DND-41 (cell line): ENCODE results near the gene ADK.

Source experiments
- ATAC-seq: fragments of 200-7000 bp; cut with Tn5 transposase; 3 replicates; pipeline ENCODE4 v1.9.1; 2021; ENCODE audit warnings: low read depth; ENCODE audit not compliant: insufficient read depth
- DNase-seq: peaks from one replicate; pipeline ENCODE4 v3.0.0-alpha.2; 2020
- H2AFZ ChIP-seq: 2 replicates; pipeline ENCODE4 v1.6.0; 2012; ENCODE audit warnings: low read depth, low read length
- H3K27ac ChIP-seq: 2 replicates; pipeline ENCODE4 v1.5.1; 2012; ENCODE audit warnings: low read length, inconsistent platforms
- H3K27me3 ChIP-seq: fragments of 200-600 bp; sonication (generic); 2 replicates; pipeline ENCODE4 v1.6.0; 2012; ENCODE audit warnings: low read length, mild to moderate bottlenecking, inconsistent platforms; ENCODE audit not compliant: insufficient read depth, poor library complexity
- H3K36me3 ChIP-seq: 2 replicates; pipeline ENCODE4 v1.5.1; 2012; ENCODE audit warnings: low read length, inconsistent platforms; ENCODE audit not compliant: insufficient read depth
- H3K4me1 ChIP-seq: 2 replicates; pipeline ENCODE4 v1.5.1; 2012; ENCODE audit warnings: mild to moderate bottlenecking, low read length; ENCODE audit not compliant: insufficient read depth
- H3K4me2 ChIP-seq: 2 replicates; pipeline ENCODE4 v1.6.0; 2012; ENCODE audit warnings: mild to moderate bottlenecking, moderate library complexity, low read length, inconsistent platforms; ENCODE audit not compliant: insufficient read depth
- H3K4me3 ChIP-seq, 2 experiments: fragments of 200-600 bp in 1 of 2; shearing (Covaris generic) in 1 of 2; 2 replicates each; pipeline ENCODE4 v1.5.1; 2012 to 2016; ENCODE audit warnings: inconsistent platforms in 2 of 2, low read length in 2 of 2, mild to moderate bottlenecking in 2 of 2, low read depth in 1 of 2, moderate library complexity in 1 of 2
- H3K79me2 ChIP-seq: 2 replicates; pipeline ENCODE4 v1.6.0; 2012; ENCODE audit warnings: low read length, inconsistent platforms; ENCODE audit not compliant: insufficient read depth
- H3K9ac ChIP-seq: 2 replicates; pipeline ENCODE4 v1.6.0; 2012; ENCODE audit warnings: low read depth, mild to moderate bottlenecking, inconsistent platforms, low read length, moderate library complexity
- H3K9me3 ChIP-seq: 2 replicates; pipeline ENCODE4 v1.5.1; 2012; ENCODE audit warnings: low read length, moderate library complexity, mild to moderate bottlenecking, inconsistent platforms; ENCODE audit not compliant: insufficient read depth, severe bottlenecking
- H4K20me1 ChIP-seq: 2 replicates; pipeline ENCODE4 v1.6.0; 2012; ENCODE audit warnings: low read length; ENCODE audit not compliant: insufficient read depth
- CTCF ChIP-seq: IDR thresholded peaks from 2 replicates; pipeline ENCODE4 v1.5.1; 2012; ENCODE audit warnings: borderline replicate concordance, low read length, moderate library complexity, mild to moderate bottlenecking; ENCODE audit not compliant: poor library complexity, severe bottlenecking; ENCODE audit errors: extremely low read depth
- EZH2 ChIP-seq: IDR thresholded peaks from 3 replicates; pipeline ENCODE4 v1.6.1; 2012; ENCODE audit warnings: borderline replicate concordance, low read depth, mild to moderate bottlenecking, moderate library complexity, low read length, inconsistent platforms; ENCODE audit not compliant: severe bottlenecking

The ADK gene

GRCh38 chr10:74746813-74747212 is 595.8 kb downstream of the ADK start:
- Histone ChIP-seq H3K4me3 (no peak overlapping the region), H3K9me3 (no peaks in the 10 kb centered on the region), H3K4me2 (no peak overlapping the region), H2AFZ (no peak overlapping the region), H3K27me3 (no peaks in the 10 kb centered on the region), H4K20me1 (no peaks in the 10 kb centered on the region), H3K79me2 (no peaks in the 10 kb centered on the region), H3K4me1 (no peaks in the 10 kb centered on the region), H3K9ac (no peak overlapping the region), H3K27ac (no peak overlapping the region), H3K36me3 (no peaks in the 10 kb centered on the region)
- DNase-seq = no peak
- ATAC-seq = no peak
- no peak for TF ChIP-seq EZH2
- no peak for TF ChIP-seq CTCF

- H3K27me3 ChIP-seq = no peaks in the 10 kb centered on the region
- H2AFZ ChIP-seq = no peak overlapping the region
- no peaks in the 10 kb centered on the region for H3K79me2 ChIP-seq
- no peak overlapping the region for H3K4me3 ChIP-seq
- no peaks in the 10 kb centered on the region for H4K20me1 ChIP-seq
- no peak overlapping the region for H3K9ac ChIP-seq
- H3K27ac ChIP-seq = no peak overlapping the region
- no peaks in the 10 kb centered on the region for H3K4me1 ChIP-seq
- no peaks in the 10 kb centered on the region for H3K36me3 ChIP-seq
- TF ChIP-seq CTCF (no peak), EZH2 (no peak)
- ATAC-seq = no peak
- no peak for DNase-seq
- H3K4me2 ChIP-seq = no peak overlapping the region
- H3K9me3 ChIP-seq = no peaks in the 10 kb centered on the region
Measured at GRCh38 chr10:74748468-74749031, 597.5 kb downstream of the ADK start.

GRCh38 chr10:74750848-74751274 is 599.8 kb downstream of the ADK start:
- H3K79me2 ChIP-seq = no peaks in the 10 kb centered on the region
- H3K9me3 ChIP-seq = no peaks in the 10 kb centered on the region
- no peaks in the 10 kb centered on the region for H4K20me1 ChIP-seq
- no peak overlapping the region for H3K4me2 ChIP-seq
- H3K27ac ChIP-seq = no peak overlapping the region
- no peak overlapping the region for H2AFZ ChIP-seq
- no peak overlapping the region for H3K9ac ChIP-seq
- ATAC-seq = no peak
- peaks cover 4% of the 10 kb centered on the region; the same call in 1 of the 2 replicates for H3K4me1 ChIP-seq
- no peaks in the 10 kb centered on the region for H3K36me3 ChIP-seq
- no peaks in the 10 kb centered on the region for H3K27me3 ChIP-seq
- no peak overlapping the region for H3K4me3 ChIP-seq
- TF ChIP-seq CTCF (no peak), EZH2 (no peak)
- no peak for DNase-seq
